Femur (tissue), 1 donor: ENCODE data around the gene PRR19.
"Not testable (repeated sequence)": the region's sequence is repeated elsewhere in the genome, so short reads cannot be mapped to it uniquely, and the experiment has no call there.

Experiments
- DNase-seq: peaks from one replicate; pipeline ENCODE4 v3.0.0-alpha.2; 2017

PRR19 gene, protein sequence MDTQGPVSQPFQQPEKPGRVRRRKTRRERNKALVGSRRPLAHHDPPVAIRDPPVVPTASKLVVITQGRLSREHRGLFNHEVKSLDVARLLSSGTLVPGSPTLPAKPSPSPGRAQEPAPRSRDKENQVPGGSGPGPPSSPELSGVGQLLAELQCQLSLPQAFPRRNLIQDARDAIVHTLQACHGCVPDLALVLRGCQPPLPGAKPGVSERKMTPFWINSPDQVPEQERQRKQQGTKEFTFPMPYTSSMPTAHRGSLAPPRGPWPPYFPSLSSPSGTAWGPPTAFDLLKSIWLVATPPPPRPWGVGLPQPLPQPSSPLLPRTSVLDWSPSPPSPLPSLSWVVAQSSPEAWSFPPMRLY

DNA sequence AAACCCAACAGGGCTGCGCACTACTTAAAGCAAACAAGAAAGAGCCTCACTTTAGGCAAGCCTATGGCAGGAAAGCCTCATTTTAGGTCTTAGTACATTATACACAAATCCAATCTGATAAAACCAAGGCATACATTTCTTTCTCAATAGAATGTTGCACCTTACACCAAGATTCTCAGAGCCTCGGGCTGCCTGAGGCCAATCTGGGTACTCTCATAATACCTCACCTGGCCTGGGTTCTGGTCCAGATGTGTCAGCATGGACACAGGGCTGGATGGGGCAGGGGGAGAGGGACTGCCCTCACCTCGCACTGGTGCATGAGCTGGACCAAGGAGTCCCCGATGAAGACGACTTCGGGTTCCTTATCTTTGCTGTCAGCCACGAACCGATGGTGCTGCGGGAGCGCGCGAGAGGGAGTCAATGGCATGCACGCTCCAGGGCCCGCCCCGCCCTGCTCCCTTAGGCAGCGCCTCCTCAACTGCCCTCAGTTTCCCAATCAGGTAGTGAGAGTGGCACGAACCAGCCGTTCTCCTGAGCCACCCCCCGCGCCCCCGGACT, at the start of gene PRR19:
Gene PRR19, plus strand, starts transcription at position 487 of the 558 bp plus-strand sequence. CDS start 7,453 bp downstream, outside the sequence.
- DNase-seq = no peak

DNA sequence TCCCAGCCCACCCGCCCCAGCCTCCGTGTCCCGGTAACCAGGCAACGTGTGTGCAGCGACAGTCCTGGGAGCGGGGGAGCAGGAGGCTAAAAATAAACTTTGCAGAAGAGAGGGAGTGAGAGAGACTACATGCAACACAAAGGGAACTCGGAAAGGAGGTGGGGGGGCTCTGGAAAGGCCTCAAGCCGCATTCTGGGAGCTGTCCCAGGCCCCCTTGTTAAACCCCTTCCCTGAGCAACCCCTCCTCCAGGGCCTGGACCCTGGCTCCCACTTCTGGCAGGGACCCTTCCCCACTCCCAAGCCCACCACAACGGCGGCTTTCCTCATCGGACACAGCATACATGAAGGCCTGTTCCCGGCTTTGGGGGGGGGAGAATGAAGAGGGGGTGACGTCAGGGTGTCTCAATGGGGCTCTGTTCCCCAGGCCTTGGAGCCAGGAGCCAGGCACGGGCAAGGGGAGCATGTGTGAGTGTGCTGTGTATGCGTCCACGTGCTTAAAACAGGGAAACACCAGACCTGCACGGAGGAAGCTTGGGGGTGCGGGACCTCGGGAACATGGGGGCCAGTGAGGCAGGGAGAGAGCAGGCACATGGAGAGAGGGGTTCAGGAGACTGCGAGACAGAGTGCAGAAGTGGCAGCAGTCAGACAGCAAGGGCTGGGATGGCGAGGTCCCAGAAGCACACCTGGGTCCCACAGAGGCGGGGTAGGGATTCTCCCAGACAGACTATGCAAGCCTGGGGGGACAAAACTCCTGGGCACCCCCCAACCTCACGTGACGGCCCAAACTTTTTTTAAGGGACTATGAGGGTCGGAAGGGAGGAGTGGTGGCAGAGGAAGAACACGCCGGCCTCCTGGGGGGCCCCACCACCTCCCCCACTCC, 49.3 kb upstream of the PRR19 start:
- peak; percentile 78 for DNase-seq

DNA sequence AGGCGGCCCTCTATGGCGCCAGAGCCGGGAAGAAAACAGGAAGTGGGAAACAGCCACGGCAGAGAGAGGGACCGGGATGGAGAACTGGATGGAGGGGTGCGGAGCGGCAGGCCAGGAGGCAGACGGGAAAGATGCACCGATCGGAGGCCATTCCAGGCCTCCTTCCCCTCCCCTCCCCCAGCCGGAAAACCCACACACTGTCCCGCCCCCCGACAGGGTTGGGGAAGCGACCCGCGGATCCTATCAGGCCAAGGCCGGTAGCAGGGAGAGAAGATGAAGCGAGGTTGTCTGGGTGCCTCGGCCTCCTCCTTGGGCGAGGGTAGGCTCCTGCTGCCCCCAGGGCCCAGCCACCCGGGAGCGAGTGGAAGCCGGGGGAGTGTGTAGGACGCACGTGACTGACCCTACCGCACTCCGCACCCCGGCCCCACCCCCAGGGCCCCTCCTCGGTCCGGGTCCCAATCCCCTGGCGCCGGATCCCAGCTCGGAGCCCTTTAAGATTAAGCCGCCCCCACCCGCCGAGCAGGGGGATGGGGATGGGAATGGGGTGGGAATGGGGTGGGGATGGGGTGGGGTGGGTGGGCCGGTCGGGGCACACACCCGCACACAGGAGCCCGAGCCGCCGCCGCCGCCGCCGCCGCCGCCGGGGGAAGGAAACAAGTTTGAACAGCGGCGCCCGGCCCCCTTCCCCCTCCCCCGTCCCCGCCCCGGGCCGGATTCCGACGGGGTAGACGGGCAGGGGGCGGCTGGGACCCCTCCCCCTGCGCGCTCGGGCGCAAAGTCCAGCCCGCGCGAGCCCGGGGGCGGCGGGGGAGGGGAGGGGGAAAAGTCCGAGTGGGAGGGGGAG, 48.5 kb upstream of the PRR19 start:
- peak; percentile 81 for DNase-seq

DNA sequence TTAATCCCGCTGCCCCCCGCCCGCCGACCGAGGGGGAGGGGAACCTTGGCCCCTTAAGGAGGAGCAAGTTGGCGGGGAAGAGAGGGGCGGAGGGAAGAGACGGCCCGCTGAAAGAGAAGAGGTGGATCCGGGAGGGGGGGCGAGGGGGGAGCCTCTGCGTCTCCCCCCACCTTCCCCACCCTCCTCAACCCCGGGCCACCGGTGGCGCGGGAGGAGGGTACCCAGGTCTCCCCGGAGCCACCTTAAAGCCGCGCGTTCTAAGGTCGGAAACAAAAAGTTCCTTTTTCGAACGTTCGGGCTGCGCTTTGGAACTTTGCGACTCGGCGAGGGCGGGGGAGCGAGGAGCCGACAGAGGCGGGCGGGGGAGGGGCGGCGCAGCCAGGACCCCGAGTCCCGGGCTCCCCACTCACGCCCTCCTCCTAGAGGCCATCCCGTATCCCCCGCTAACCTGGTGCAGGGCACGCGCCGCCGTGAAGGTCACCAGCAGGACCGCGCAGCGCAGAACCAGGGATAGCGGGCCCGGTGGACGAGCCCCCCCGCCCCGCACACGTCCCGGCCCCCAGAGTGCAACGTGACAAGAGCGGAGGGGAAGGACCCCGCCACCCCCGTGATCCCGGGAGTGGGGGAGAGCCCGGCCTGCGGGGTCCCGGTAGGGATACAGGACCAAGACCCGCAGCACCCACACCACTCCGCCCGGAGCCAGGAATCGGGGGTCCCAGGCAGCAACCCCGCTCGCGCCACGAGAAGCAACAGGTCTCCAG, 47.7 kb upstream of the PRR19 start:
- DNase-seq = peak; percentile 88

DNA sequence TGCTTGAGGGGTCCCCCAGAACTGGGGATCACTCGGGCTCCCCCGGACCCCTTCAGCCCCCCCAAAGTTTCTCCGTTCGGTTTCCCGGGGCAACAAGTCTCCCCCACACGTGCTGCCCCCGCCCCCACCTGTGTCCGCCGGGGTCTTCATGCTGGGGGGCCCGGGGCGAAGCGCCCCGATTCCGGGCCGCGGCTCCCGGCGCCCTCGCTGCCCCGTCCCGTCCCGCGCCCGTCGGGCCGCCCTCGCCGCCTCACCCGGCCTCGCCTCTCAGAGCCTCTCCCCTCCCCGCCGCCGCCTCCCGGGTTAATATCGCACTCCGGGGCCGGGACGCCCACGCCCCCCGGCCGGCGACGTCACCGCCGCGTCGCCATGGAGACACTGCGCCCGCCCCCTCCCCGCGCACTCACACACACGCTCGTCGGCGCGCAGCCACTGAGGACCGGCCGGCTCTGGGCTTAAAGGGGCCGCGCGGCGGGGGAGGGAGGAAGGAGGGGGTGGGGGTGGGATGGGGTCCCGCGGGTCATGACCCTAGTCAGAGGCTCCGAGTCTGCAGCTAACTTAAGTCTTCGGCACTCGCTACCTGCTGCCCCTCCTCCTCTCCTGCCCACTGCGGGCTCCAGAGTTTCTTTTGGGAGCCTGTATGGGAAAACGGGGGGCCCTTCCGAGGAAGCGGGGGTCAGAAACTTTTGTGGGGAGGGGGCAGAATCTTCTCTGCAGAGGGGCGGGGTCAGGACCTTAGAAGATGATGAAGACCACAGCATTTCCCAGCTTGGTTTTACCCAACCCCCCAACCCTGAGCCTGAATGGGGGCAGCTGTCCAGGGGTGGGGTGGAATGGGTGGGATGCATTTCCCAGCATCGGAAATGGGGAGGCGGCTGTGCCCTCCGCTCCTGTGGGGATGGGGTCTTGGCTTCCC, 46.8 kb upstream of the PRR19 start, which contains the start of gene ERF:
Gene ERF, minus strand, starts transcription at position 279 of the 916 bp plus-strand sequence. Its CDS starts 129 bp downstream, at position 150.
- peak; percentile 97 for DNase-seq

DNA sequence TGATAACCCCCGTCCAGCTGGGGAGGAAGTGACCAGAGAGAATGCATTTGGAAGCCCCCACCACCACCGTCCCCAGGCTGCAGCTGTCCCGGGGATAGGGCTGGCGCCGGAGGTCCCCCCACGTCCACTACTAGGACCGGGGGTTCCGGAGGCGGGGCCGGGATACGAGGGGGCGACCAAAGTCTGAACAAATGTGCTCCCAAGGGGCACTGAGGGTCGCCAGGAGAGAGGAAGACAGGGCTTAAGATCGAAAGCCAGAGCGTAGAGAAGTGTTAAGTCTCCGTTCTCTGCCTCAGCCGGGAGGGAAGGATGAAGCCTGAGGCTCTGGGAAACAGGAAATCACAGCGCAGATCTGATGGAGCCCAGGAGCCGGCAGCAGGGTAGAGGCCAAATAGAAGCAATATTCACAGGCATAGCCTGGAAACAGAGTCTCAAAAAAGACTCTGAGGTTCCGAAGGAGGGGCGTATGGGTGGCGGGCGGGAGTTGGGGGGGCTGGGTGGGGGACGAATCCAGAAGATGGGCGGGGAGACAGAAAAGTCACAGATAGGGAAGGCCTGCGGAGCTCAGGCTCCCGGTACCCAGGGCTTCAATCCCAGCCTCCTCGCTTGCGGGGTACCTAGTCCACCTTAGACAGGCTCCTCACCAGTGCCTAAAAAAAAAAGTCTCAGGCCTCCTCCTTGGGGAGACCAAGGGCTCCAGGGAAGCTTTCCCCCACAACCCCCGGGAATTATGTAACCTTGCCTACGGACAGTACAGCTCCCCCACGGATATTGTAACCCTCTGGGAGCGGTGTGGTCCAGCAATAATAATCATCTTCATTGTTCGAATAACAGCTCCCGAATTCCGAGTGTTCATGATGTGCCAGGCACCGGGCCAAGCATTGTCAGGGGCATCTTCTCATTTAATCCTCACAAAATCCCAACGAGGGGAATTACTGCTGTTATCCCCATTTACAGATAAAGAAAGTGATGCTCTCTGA, 45.9 kb upstream of the PRR19 start:
- peak; percentile 85 for DNase-seq

DNA sequence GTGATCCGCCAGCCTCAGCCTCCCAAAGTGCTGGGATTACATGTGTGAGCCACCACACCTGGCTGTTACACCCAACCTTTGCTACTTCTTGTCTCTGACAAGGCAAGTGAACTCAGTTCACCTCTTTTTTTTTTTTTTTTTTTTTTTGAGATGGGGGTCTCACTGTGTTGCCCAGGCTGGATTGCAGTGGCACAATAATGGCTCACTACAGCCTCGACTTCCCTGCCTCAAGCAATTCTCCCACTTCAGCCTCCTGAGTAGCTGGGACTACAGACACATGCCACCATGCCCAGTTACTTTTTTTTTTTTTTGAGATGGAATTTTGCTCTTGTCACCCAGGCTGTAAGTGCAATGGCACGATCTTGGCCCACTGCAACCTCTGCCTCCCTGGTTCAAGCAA, 44.1 kb upstream of the PRR19 start:
- DNase-seq = not testable (repeated sequence)

DNA sequence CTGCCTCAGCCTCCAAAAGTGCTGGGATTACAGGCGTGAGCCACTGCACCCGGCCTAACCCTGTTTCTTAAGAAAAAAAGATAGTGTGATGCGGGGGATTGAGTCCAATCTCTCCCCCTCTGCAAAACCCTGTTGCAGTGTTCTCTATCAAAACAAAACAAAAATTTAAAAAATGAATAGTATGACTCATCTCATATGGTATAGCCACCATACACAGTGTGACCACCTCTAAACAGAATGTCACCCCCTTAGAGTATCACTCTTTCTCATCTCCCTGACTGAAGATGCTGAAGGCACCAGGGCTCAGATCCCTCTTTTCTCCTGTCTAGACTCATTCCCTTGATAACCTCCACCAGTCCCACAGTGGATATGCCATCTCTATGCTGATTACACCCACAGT, 40.2 kb upstream of the PRR19 start:
- DNase-seq = no peak

DNA sequence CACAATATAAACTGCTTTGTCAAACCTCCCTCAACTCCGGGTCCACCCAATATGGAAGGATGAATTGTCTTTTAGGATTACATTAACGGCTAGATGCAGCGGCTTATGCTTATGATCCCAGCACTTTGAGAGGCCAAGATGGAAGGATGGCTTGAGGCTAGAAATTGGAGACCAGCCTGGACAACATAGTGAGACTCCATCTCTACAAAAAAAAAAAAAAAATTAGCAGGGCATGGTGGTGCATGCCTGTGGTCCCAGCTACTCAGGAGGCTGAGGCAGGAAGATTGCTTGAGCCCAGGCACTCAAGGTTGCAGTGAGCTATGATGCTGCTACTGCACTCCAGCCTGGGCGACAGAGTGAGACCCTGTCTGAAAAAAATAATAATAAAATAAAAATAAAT, 35.8 kb upstream of the PRR19 start:
- DNase-seq = not testable (repeated sequence)

DNA sequence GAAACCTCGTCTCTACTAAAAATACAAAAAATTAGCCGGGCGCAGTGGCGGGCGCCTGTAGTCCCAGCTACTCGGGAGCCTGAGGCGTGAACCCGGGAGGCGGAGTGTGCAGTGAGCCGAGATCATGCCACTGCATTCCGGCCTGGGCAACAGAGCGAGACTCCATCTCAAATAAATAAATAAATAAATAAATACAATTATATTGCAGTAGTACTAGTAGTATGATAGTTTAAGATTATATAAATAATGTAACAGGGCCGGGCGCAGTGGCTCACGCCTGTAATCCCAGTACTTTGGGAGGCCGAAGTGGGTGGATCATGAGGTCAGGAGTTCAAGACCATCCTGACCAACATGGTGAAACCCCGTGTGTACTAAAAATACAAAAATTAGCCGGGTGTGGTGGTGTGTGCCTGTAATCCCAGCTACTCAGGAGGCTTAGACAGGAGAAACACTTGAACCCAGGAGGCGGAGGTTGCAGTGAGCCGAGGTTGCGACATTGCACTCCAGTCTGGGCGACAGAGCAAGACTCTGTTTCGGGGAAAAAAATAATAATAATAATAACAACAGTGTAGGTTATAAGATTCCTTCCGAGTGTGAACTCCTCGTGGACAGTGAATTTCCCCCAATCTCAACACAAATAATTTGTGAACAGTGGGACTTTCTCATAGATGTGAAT, 34.9 kb upstream of the PRR19 start:
- not testable (repeated sequence) for DNase-seq

DNA sequence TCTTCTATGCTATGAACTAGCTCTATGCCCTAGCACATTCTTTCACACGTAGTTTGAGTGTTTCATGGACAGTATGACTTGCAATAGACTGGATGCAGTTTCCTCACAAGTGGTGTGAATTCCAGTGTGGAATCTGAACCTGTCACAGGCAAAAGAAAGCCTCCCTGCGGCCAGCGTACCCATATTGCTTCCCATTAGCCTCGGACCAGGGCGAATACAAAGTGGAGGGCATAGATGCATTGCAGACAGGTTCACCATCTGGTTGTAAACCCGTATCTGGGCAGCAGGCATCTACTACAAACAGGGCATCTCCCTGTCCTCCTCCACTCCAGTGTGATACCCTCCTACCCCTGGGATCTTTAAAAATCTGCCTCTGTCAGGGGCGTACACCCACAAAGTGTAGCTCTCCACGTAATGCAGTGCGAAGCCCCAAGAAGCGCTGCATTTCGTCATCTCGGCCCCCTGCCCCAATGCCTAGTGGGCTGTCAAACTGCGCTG, 34.2 kb upstream of the PRR19 start:
- no peak for DNase-seq

DNA sequence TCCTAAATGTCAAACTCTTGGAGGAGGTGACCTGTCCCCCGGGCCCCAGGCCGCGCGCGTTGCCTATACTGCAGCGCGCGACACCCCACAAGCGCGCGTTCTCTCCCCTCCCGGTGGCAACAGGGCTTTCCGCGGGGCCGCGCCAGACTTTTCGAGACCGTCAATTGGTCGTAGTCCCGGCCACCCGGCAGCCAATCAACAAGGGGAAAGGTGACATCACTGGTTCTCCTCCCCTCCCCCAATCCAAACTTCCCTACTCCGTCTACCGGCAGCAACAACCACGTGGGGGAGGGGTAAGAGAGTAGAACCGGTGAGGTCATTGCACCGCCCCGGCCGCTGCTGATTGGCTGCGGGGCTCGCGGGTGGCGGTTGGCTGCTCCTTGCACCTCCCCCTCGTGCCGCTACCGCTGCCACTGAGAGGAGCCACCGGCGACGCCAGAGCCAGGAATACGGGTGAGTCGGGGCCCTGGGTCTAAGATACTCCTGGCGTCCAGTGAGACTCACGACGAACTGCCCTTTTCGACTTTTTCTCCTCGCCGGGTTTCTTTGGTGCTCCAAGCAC, 33.7 kb upstream of the PRR19 start:
- peak; percentile 100 for DNase-seq

DNA sequence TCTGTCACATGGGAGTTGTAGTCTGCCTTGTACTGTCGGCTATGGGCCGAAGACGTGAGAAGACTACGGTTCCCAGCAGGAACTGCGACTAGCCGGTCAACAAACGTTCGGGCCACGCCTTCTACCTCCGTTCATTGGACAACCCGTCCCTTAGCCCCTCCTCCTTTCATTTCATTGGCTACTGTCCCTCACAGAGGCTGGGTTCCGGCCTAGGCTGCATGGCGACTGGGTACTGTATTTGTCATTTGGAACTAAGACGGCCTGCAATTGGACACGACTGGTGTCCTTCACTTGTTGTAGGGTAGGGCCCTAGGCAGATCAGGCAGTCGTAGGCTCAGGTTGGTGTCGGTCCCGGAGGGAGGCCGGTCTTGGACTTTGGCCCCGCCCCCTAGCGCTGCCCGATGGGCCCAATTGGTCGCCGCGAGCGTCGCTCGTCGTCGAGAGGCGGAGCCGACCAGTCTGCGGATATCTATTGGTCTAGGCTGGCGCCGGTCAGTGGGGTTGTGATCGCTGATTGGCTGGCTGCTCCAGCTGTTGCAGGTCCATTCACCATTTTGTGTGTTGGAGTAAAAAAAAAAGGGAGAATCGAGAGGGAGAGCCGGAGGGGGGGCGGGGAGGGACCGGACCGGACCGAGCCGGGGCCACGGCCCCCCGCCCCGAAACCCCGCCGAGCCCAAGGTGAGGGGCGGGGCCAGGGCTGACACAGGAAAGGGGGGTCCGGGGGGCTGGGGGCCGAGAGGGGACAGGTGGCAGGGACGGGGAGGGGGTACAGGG, 33.0 kb upstream of the PRR19 start, which contains the start of gene CIC:
Gene CIC, plus strand, starts transcription at position 549 of the 774 bp plus-strand sequence. CDS start 2,532 bp downstream, outside the sequence.
- peak; percentile 100 for DNase-seq

DNA sequence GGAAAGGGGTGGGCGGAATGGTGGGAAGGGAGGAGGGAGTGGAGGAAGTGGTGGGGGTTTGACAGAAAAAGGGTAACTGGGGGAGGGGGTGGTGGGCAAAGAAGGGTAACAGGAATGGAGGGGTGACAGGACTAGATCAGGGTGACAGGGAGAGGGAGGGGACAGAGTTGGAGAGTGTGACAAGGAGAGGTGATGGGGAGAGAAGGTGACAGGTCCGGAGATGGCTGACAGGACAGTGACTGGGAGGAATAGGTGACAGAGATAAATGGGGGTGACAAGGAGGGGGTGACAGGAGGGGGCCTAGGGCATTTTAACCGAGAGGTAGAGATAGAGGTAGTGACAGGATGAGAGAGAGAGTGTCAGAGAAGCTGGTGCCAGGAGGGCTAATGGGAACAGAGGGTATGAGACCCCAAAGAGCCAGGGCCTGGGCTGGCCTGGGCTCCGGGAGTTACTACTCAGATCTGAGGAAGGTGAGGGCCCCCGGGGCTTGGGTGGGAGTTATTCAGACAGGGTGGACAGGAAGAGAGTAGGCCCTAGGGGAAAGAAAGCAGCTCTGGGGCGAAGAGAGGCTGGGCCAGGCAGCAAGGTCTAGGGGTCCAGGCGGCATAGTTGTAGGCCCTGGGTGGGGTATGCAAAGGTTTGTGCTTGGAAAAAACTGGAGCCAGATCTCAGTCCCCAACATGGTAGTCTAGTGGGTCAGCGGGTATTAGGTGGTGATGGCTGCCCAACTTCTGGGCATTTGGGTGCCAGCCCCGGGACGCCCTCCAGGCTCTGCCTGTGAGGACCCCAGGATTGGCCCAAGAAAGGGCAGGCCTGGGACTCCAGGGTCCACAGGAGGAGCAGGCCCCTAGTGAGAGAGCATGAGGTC, 32.2 kb upstream of the PRR19 start:
- peak; percentile 38 for DNase-seq

DNA sequence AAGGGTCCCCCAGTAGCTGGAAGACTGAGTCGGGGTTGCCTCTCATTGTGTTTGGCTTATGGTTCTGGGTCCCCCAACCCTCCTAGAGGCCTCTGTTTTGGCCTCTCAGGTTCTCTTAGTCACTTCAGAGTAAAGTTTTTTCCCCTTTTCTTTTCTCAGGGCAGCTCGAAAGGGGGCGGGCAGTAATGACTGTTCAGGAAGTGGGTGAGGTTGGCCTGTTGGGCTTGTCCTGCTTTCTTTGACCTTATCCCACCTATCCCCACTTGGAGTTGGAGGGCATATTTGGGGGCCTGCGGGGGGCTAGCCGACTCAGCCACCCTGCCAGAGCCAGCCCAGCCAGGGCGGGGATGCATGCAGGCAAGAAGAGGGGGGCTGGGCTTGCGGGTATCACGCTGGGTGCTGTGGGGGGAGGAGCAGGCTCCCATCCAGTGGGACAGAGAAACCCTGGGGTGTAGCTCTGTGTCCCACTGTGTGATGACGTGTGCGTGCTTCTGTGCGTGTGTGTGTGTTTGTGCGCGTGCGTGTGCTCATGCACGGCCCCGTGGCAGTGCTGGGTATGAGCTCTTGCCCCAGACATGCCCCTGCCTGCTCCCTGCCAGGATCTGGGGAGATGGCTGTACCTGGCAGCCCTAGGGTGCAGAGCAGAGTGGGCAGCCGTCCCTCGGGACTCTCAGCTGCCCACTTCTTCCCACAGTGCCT, 31.4 kb upstream of the PRR19 start:
- DNase-seq = peak; percentile 60

DNA sequence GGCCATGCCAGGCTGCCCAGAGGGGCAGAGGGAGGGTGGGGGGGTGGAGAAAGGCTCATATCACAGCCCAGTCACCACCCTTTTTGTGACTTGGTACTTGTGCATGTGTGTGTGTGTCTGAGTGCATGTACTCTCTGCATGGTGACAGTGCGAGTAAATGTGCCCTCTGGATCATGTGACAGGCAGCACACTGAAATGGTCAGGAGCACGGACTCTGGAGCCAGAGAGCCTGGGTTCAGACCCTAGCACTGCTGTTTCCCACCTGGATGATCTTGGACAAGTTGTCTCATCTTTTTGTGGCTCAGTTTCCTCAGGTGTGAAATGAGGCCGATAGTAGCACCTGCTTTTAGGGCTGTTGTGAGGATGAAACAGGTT, 30.9 kb upstream of the PRR19 start:
- DNase-seq = no peak
